Neuronal stem cell (in vitro differentiated cells): ENCODE measurements around the gene SMYD3.

Source experiments
- DNase-seq: peaks from one replicate; pipeline ENCODE4 v3.0.0-alpha.2; 2013; ENCODE audit warnings: low spot score
- H2AFZ ChIP-seq: one replicate; pipeline ENCODE4 v1.6.1; 2013; ENCODE audit warnings: mild to moderate bottlenecking, low read length, inconsistent platforms
- H2AK5ac ChIP-seq: 2 replicates; pipeline ENCODE4 v1.6.1; 2013; ENCODE audit warnings: low read depth, mild to moderate bottlenecking, inconsistent platforms, low read length, moderate library complexity, mixed read lengths
- H2BK120ac ChIP-seq: 2 replicates; pipeline ENCODE4 v1.6.1; 2013; ENCODE audit warnings: low read depth, mild to moderate bottlenecking, inconsistent platforms, low read length, moderate library complexity, mixed read lengths
- H2BK12ac ChIP-seq: one replicate; pipeline ENCODE4 v1.6.1; 2013; ENCODE audit warnings: low read length, inconsistent platforms
- H2BK15ac ChIP-seq: 2 replicates; pipeline ENCODE4 v1.6.1; 2013; ENCODE audit warnings: mild to moderate bottlenecking, low read length, inconsistent platforms, mixed read lengths
- H2BK5ac ChIP-seq: one replicate; pipeline ENCODE4 v1.6.1; 2013; ENCODE audit warnings: inconsistent platforms, mild to moderate bottlenecking, low read length, moderate library complexity
- H3K14ac ChIP-seq: one replicate; pipeline ENCODE4 v1.6.1; 2013; ENCODE audit warnings: low read length, inconsistent platforms
- H3K18ac ChIP-seq: 2 replicates; pipeline ENCODE4 v1.6.1; 2013; ENCODE audit warnings: low read length, inconsistent platforms
- H3K23ac ChIP-seq: 2 replicates; pipeline ENCODE4 v1.6.1; 2013; ENCODE audit warnings: low read depth, mild to moderate bottlenecking, mixed read lengths, low read length, inconsistent platforms; ENCODE audit not compliant: poor library complexity
- H3K27ac ChIP-seq: replicated peaks from 3 replicates; pipeline ENCODE4 v1.5.1; 2013; ENCODE audit warnings: low read length, inconsistent platforms
- H3K27me3 ChIP-seq, 3 experiments: 2 replicates each; pipeline ENCODE4 v1.6.1; 2013; ENCODE audit warnings: low read length in 3 of 3, mild to moderate bottlenecking in 2 of 3, inconsistent platforms in 1 of 3, low read depth in 1 of 3, mixed read lengths in 1 of 3, moderate library complexity in 1 of 3; ENCODE audit not compliant: control insufficient read depth in 3 of 3, insufficient read depth in 3 of 3
- H3K36me3 ChIP-seq, 2 donors: replicated peaks in 1 of 2; 2 replicates each; pipeline ENCODE4 v1.6.1; 2013; ENCODE audit warnings: low read length in 2 of 2; ENCODE audit not compliant: control insufficient read depth in 2 of 2, insufficient read depth in 2 of 2
- H3K4ac ChIP-seq: 2 replicates; pipeline ENCODE4 v1.6.1; 2013; ENCODE audit warnings: inconsistent platforms, mild to moderate bottlenecking, low read length, moderate library complexity
- H3K4me1 ChIP-seq, 2 donors: 1 replicate in 1 of 2; 2 replicates in 1 of 2; pipeline ENCODE4 v1.6.1; 2013; ENCODE audit warnings: low read length in 2 of 2, low read depth in 1 of 2; ENCODE audit not compliant: control insufficient read depth in 2 of 2, insufficient read depth in 1 of 2
- H3K4me2 ChIP-seq: one replicate; pipeline ENCODE4 v1.6.1; 2013; ENCODE audit warnings: mild to moderate bottlenecking, low read length, inconsistent platforms; ENCODE audit not compliant: insufficient read depth, poor library complexity, severe bottlenecking
- H3K4me3 ChIP-seq, 2 donors: 2 replicates each; pipeline ENCODE4 v1.5.1; 2013; ENCODE audit warnings: low read length in 2 of 2, mild to moderate bottlenecking in 2 of 2, inconsistent platforms in 1 of 2, moderate library complexity in 1 of 2
- H3K79me1 ChIP-seq: one replicate; pipeline ENCODE4 v1.6.1; 2013; ENCODE audit warnings: low read depth, mild to moderate bottlenecking, inconsistent platforms, low read length, moderate library complexity
- H3K9ac ChIP-seq: one replicate; pipeline ENCODE4 v1.6.1; 2013; ENCODE audit warnings: mild to moderate bottlenecking, low read depth, low read length, inconsistent platforms; ENCODE audit not compliant: poor library complexity
- H3K9me3 ChIP-seq, 2 donors: replicated peaks in 1 of 2; 2 replicates each; pipeline versions ENCODE3 to v1.6.1; 2013; ENCODE audit warnings: low read length in 2 of 2, mild to moderate bottlenecking in 2 of 2, inconsistent platforms in 1 of 2, low read depth in 1 of 2, mixed read lengths in 1 of 2, moderate library complexity in 1 of 2; ENCODE audit not compliant: control insufficient read depth in 2 of 2, insufficient read depth in 1 of 2
- H4K8ac ChIP-seq: one replicate; pipeline ENCODE4 v1.6.1; 2013; ENCODE audit warnings: low read depth, mild to moderate bottlenecking, inconsistent platforms, low read length, moderate library complexity
- H4K91ac ChIP-seq: one replicate; pipeline ENCODE4 v1.6.1; 2013; ENCODE audit warnings: low read length, low read depth, mild to moderate bottlenecking, inconsistent platforms; ENCODE audit not compliant: poor library complexity
- WGBS, 2 donors: extraction: QIAGEN DNeasy Blood & Tissue Kit; methylation state at CpG; one replicate each; pipeline ENCODE4 v1.1.7; 2013; ENCODE audit warnings: missing lambda C conversion rate in 2 of 2, mixed read lengths in 1 of 2; ENCODE audit not compliant: insufficient read length in 2 of 2, insufficient replicate concordance in 1 of 2; ENCODE audit errors: extremely low coverage in 2 of 2; 5-methylcytosine and 5-hydroxymethylcytosine counted together

Gene SMYD3

DNA sequence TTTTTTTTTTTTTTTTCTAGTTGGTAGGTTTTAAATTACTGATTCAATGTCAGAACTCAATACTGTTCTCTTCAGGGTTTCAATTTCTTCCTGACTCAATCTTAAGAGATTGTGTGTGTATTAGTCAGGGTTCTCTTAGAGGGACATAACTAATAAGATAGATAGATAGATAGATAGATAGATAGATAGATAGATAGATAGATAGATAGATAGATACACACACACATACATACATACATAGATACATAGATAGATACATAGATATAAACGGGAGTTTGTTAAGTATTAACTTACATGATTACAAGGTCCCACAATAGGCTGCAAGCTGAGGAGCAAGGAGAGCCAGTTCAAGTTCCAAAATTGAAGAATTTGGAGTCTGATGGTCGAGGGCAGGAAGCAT is 251.3 kb downstream of the SMYD3 start:
- H4K91ac ChIP-seq = no peak overlapping the region

DNA sequence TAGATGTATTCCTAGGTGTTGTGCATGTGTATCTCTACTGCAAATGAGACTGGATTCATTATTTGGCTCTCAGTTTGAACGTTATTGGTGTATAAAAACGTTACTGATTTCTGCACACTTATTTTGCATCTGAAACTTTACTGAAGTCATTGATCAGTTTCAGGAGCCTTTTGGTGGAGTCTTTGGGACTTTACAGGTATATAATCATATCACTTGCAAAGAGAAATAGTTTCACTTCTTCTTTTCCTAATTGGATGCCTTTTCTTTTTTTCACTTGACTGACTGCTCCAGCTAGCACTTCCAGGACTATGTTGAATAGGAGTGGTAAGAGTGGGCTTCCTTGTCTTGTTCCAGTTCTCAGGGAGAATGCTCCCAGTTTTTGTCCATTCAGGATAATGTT is 252.2 kb downstream of the SMYD3 start:
- H3K79me1 ChIP-seq = no peaks in the 10 kb centered on the region
- no peak overlapping the region for H3K4me2 ChIP-seq
- H3K36me3 ChIP-seq = no peaks in the 10 kb centered on the region
- H3K27me3 ChIP-seq = no peaks in the 10 kb centered on the region
- no peak overlapping the region for H3K18ac ChIP-seq
- H2BK15ac ChIP-seq = no peak overlapping the region
- H2AFZ ChIP-seq = no peak overlapping the region
- no peak overlapping the region for H2BK120ac ChIP-seq
- no peak overlapping the region for H2BK5ac ChIP-seq
- no peak overlapping the region for H2BK12ac ChIP-seq
- H2AK5ac ChIP-seq = no peak overlapping the region
- no peak overlapping the region for H3K4ac ChIP-seq
- H4K91ac ChIP-seq = no peak overlapping the region
- H3K27ac ChIP-seq = no peak overlapping the region
- no peak for DNase-seq
- no peak overlapping the region for H3K14ac ChIP-seq
- no CpG with 5 or more reads among the region's 2 CpGs for WGBS, 2 donors
- H4K8ac ChIP-seq = no peak overlapping the region
- peaks cover 0 to 4% of the 10 kb centered on the region in 2 donors for H3K4me1 ChIP-seq
- no peak overlapping the region for H3K23ac ChIP-seq
- H3K9me3 ChIP-seq = peaks cover 5 to 12% of the 10 kb centered on the region in 2 donors
- H3K9ac ChIP-seq = no peak overlapping the region
- H3K4me3 ChIP-seq = no peak overlapping the region

More for the DNA sequence above, 251.3 kb downstream of the SMYD3 start:
- WGBS, 2 donors = no CpG with 5 or more reads among the region's 2 CpGs
- no peaks in the 10 kb centered on the region for H3K36me3 ChIP-seq
- H3K4me1 ChIP-seq = peaks cover 0 to 4% of the 10 kb centered on the region in 2 donors
- peaks cover 5 to 12% of the 10 kb centered on the region in 2 donors for H3K9me3 ChIP-seq
- no peak overlapping the region for H3K27ac ChIP-seq
- no peak overlapping the region for H2BK12ac ChIP-seq
- H3K23ac ChIP-seq = no peak overlapping the region
- H2BK5ac ChIP-seq = no peak overlapping the region
- H3K18ac ChIP-seq = no peak overlapping the region
- no peak overlapping the region for H2AK5ac ChIP-seq
- no peak overlapping the region for H3K4me2 ChIP-seq
- DNase-seq = no peak
- H3K27me3 ChIP-seq = no peaks in the 10 kb centered on the region
- H2BK120ac ChIP-seq = no peak overlapping the region
- H2AFZ ChIP-seq = no peak overlapping the region
- H3K79me1 ChIP-seq = no peaks in the 10 kb centered on the region
- no peak overlapping the region for H3K9ac ChIP-seq
- H3K4me3 ChIP-seq = no peak overlapping the region
- no peak overlapping the region for H4K8ac ChIP-seq
- no peak overlapping the region for H3K4ac ChIP-seq
- H2BK15ac ChIP-seq = no peak overlapping the region
- H3K14ac ChIP-seq = no peak overlapping the region

DNA sequence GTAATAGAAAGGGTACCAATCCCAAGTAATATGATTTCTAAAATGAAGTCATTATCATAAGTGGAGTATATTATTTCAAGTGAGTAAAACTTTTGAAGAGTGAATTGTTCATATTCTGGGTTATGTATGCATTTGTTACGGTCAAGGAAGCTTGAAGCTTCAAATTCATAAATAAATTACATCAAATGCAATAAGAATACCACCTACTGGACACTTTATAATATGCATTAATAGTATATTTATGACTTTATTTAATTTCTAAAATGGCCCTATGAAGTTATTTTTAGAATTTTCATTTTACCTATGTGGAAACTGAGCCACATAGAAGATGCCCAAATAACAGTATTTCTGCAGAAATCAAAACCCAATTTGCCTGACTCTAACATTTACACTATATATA is 260.6 kb downstream of the SMYD3 start:
- no peak overlapping the region for H4K91ac ChIP-seq
- H3K27ac ChIP-seq = no peak overlapping the region
- H3K23ac ChIP-seq = no peak overlapping the region
- no peak overlapping the region for H3K18ac ChIP-seq
- H3K4ac ChIP-seq = no peak overlapping the region
- H3K9ac ChIP-seq = no peak overlapping the region
- H2BK120ac ChIP-seq = no peak overlapping the region
- H2BK12ac ChIP-seq = no peak overlapping the region
- H3K27me3 ChIP-seq = no peaks in the 10 kb centered on the region
- DNase-seq = no peak
- H3K14ac ChIP-seq = no peak overlapping the region
- H3K79me1 ChIP-seq = no peaks in the 10 kb centered on the region
- H3K9me3 ChIP-seq = no peaks in the 10 kb centered on the region
- H3K4me1 ChIP-seq = no peaks in the 10 kb centered on the region
- WGBS, 2 donors = no CpG with 5 or more reads among the region's 1 CpG
- no peak overlapping the region for H3K4me2 ChIP-seq
- H2BK15ac ChIP-seq = no peak overlapping the region
- no peak overlapping the region for H2AFZ ChIP-seq
- H2AK5ac ChIP-seq = no peak overlapping the region
- H2BK5ac ChIP-seq = no peak overlapping the region
- no peaks in the 10 kb centered on the region for H3K36me3 ChIP-seq
- no peak overlapping the region for H3K4me3 ChIP-seq
- no peak overlapping the region for H4K8ac ChIP-seq

DNA sequence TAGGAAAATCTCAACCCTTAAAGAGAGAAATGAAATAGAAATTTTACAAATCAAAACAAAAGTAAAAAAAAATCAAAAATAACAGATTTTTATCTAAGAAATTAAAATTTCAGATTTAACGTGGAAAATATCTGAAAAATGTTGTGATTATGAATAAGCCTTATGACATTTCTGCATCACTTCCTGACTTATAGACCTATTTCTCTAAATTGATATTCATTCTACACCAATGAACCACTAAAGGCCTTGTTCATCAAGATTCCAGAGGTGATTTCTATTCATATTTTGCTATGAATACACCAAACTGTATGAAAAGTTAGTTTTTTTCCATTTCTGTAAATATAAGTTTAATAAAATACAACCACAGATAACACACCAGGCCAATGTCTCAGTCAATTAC is 261.5 kb downstream of the SMYD3 start:
- Histone ChIP-seq H2AK5ac (no peak overlapping the region), H2BK12ac (no peak overlapping the region), H3K4me1 (no peaks in the 10 kb centered on the region), H3K4ac (no peak overlapping the region), H2AFZ (no peak overlapping the region), H2BK120ac (no peak overlapping the region), H4K8ac (no peak overlapping the region), H3K4me3 (no peak overlapping the region), H3K18ac (no peak overlapping the region), H3K4me2 (no peak overlapping the region), H3K23ac (no peak overlapping the region), H2BK15ac (no peak overlapping the region), H4K91ac (no peak overlapping the region), H3K14ac (no peak overlapping the region), H3K27me3 (no peaks in the 10 kb centered on the region), H3K27ac (no peak overlapping the region), H3K9me3 (no peaks in the 10 kb centered on the region), H3K79me1 (no peaks in the 10 kb centered on the region), H3K9ac (no peak overlapping the region), H3K36me3 (no peaks in the 10 kb centered on the region), H2BK5ac (no peak overlapping the region)
- no peak for DNase-seq
- WGBS, 2 donors = no CpG with 5 or more reads among the region's 1 CpG
